Endometrium (tissue), 2 donors: ENCODE results near the gene DOCK10.
"Not testable (repeated sequence)": the region's sequence is repeated elsewhere in the genome, so short reads cannot be mapped to it uniquely, and the experiment has no call there.

ENCODE experiments used
- FAIRE-seq: peaks from 2 replicates; lab custom pipeline; 2012; peaks lifted over from hg19 to GRCh38; lab: Jason Lieb, UNC
- donor health status: control.
- donor health status: control.

DOCK10 gene

GRCh38 chr2:225041851-225042799 lies at the start of gene DOCK10:
DOCK10 (minus strand) TSS chr2:225042468; CDS start chr2:225042374, 94 bp downstream.
- no peak for FAIRE-seq

GRCh38 chr2:225091336-225091735 lies 49.1 kb upstream of the DOCK10 start:
- FAIRE-seq, result no peak

- no peak for FAIRE-seq
These were observed 48.5 kb upstream of the DOCK10 start for GRCh38 chr2:225090746-225091145.

- no peak for FAIRE-seq
These were observed 44.6 kb upstream of the DOCK10 start for GRCh38 chr2:225086915-225087314.

- FAIRE-seq, result no peak
These were observed 44.2 kb upstream of the DOCK10 start for GRCh38 chr2:225086439-225086838.

GRCh38 chr2:225083276-225083675 lies 41.0 kb upstream of the DOCK10 start:
- no peak for FAIRE-seq

- FAIRE-seq, result no peak
These were observed 33.9 kb upstream of the DOCK10 start for GRCh38 chr2:225076125-225076524.

- FAIRE-seq, result no peak
These were observed 32.8 kb upstream of the DOCK10 start for GRCh38 chr2:225074919-225075681.

- no peak for FAIRE-seq
These were observed 32.1 kb upstream of the DOCK10 start for GRCh38 chr2:225074366-225074765.

GRCh38 chr2:225073198-225073597 lies 30.9 kb upstream of the DOCK10 start:
- no peak for FAIRE-seq

GRCh38 chr2:225072444-225072843 lies 30.2 kb upstream of the DOCK10 start:
- no peak for FAIRE-seq

GRCh38 chr2:225070811-225071210 lies 28.5 kb upstream of the DOCK10 start:
- FAIRE-seq, result no peak

GRCh38 chr2:225069966-225070365 lies 27.7 kb upstream of the DOCK10 start:
- no peak for FAIRE-seq

GRCh38 chr2:225069477-225069876 lies 27.2 kb upstream of the DOCK10 start:
- FAIRE-seq, result no peak

GRCh38 chr2:225065882-225066281 lies 23.6 kb upstream of the DOCK10 start:
- no peak for FAIRE-seq

GRCh38 chr2:225064928-225065327 lies 22.7 kb upstream of the DOCK10 start:
- FAIRE-seq, result no peak

GRCh38 chr2:225064362-225064761 lies 22.1 kb upstream of the DOCK10 start:
- FAIRE-seq, result no peak

- no peak for FAIRE-seq
These were observed 14.2 kb upstream of the DOCK10 start for GRCh38 chr2:225056330-225057073.

GRCh38 chr2:225055714-225056113 lies 13.4 kb upstream of the DOCK10 start:
- FAIRE-seq, result no peak

- FAIRE-seq, result no peak
These were observed 10.4 kb upstream of the DOCK10 start for GRCh38 chr2:225052703-225053102.

- FAIRE-seq, result not testable (repeated sequence)
These were observed 5.2 kb upstream of the DOCK10 start for GRCh38 chr2:225047502-225047901.

GRCh38 chr2:225042800-225043167 lies 516 bp upstream of the DOCK10 start:
- FAIRE-seq, result no peak
